Thoracic aorta (tissue), 2 donors: ENCODE results near the gene TM2D1. TPM values are rescaled to one million over a fixed set of nuclear protein-coding genes. Genes with fewer than 3 reads are reported as not detected.

Experiments
- ATAC-seq: fragments of 150-250 bp; one replicate; pipeline ENCODE4 v1.8.0; 2017; ENCODE audit warnings: low read depth; ENCODE audit not compliant: insufficient number of reproducible peaks, low FRiP score
- DNase-seq: peaks from one replicate; pipeline ENCODE4 v3.0.0-alpha.2; 2020; ENCODE audit warnings: low spot score
- H3K27ac ChIP-seq, 2 donors: fragments of 200-600 bp; sonication (generic); 1 replicate in 1 of 2; 2 replicates in 1 of 2; pipeline ENCODE4 v1.5.1; 2016; ENCODE audit warnings: mild to moderate bottlenecking in 2 of 2, moderate library complexity in 2 of 2
- H3K27me3 ChIP-seq: fragments of 200-600 bp; sonication (generic); replicated peaks from 2 replicates; pipeline ENCODE4 v1.6.0; 2016; ENCODE audit warnings: mild to moderate bottlenecking; ENCODE audit not compliant: insufficient read depth
- H3K36me3 ChIP-seq: fragments of 200-600 bp; sonication (generic); one replicate; pipeline ENCODE4 v1.5.1; 2016
- H3K4me1 ChIP-seq, 2 donors: fragments of 200-600 bp; sonication (generic); 1 replicate in 1 of 2; 2 replicates in 1 of 2; pipeline versions ENCODE4 v1.5.1 to v1.6.0; 2016; ENCODE audit warnings: low read depth in 2 of 2, mild to moderate bottlenecking in 1 of 2; ENCODE audit not compliant: control insufficient read depth in 1 of 2
- H3K4me3 ChIP-seq: fragments of 200-600 bp; sonication (generic); 2 replicates; pipeline ENCODE4 v1.5.1; 2016; ENCODE audit warnings: mild to moderate bottlenecking
- H3K9me3 ChIP-seq: fragments of 200-600 bp; sonication (generic); 2 replicates; pipeline ENCODE4 v1.5.1; 2016
- CTCF ChIP-seq: fragments of 200-600 bp; sonication (generic); IDR thresholded peaks from one replicate; pipeline ENCODE4 v1.5.1; 2019; ENCODE audit warnings: antibody characterized with exemption
- total RNA-seq, 2 donors: library from RNA; depleted of rRNA; stranded (reverse); fragments of >200 nt; gene quantifications; one replicate each; pipeline versions ENCODE4 v1.1.0 to v1.2.3, GENCODE V29; 2016

TM2D1 gene
- total RNA-seq, 2 donors from 2014 or later, result 93.7 to 114 TPM

GRCh38 chr1:61642475-61643232 lies 82.3 kb downstream of the TM2D1 start:
- Histone ChIP-seq H3K27me3 (no peaks in the 10 kb centered on the region), H3K4me3 (no peak overlapping the region), H3K4me1 (peaks cover 42 to 48% of the 10 kb centered on the region in 2 donors), H3K27ac (peak overlapping the region; percentile 90 to 91), H3K36me3 (no peaks in the 10 kb centered on the region), H3K9me3 (no peaks in the 10 kb centered on the region)
- no peak for TF ChIP-seq CTCF
- ATAC-seq (no peak), DNase-seq (no peak)

GRCh38 chr1:61641578-61642336 lies 83.2 kb downstream of the TM2D1 start:
- H3K4me3 ChIP-seq, result peak overlapping the region; percentile 69
- no peaks in the 10 kb centered on the region for H3K9me3 ChIP-seq
- H3K4me1 ChIP-seq, result peaks cover 50 to 57% of the 10 kb centered on the region in 2 donors
- H3K27ac ChIP-seq, result peak overlapping the region; percentile 90 to 91
- no peaks in the 10 kb centered on the region for H3K27me3 ChIP-seq
- H3K36me3 ChIP-seq, result no peaks in the 10 kb centered on the region
- DNase-seq, result peak; percentile 52
- TF ChIP-seq CTCF, result peak; percentile 80
- ATAC-seq, result peak; percentile 76

- no peak for ATAC-seq
- no peak for DNase-seq
- H3K9me3 ChIP-seq, result no peaks in the 10 kb centered on the region
- no peaks in the 10 kb centered on the region for H3K36me3 ChIP-seq
- no peak for TF ChIP-seq CTCF
- peak overlapping the region; percentile 69 for H3K4me3 ChIP-seq
- no peaks in the 10 kb centered on the region for H3K27me3 ChIP-seq
- H3K4me1 ChIP-seq, result peaks cover 50 to 67% of the 10 kb centered on the region in 2 donors
- H3K27ac ChIP-seq, result peak overlapping the region; percentile 90 to 91
Observed at GRCh38 chr1:61640531-61641530, 84.1 kb downstream of the TM2D1 start.

GRCh38 chr1:61639608-61640336 lies 85.2 kb downstream of the TM2D1 start:
- H3K36me3 ChIP-seq, result no peaks in the 10 kb centered on the region
- H3K4me3 ChIP-seq, result no peak overlapping the region
- TF ChIP-seq CTCF, result no peak
- H3K27me3 ChIP-seq, result no peaks in the 10 kb centered on the region
- H3K27ac ChIP-seq, result peak overlapping the region; percentile 90 to 91
- no peak for DNase-seq
- H3K4me1 ChIP-seq, result peaks cover 50 to 68% of the 10 kb centered on the region in 2 donors
- H3K9me3 ChIP-seq, result no peaks in the 10 kb centered on the region
- ATAC-seq, result no peak
